Right ventricle myocardium superior (tissue), 1 donor: Measurements from ENCODE around the gene KIAA1328. TPM values are rescaled to one million over a fixed set of nuclear protein-coding genes. Genes with fewer than 3 reads are reported as not detected.

Experiments
- total RNA-seq: library from RNA; stranded (reverse); fragmentation: NEBNext Ultra II Directional; extraction: Animal tissue kit (Norgen Biotek cat#: 25700); gene quantifications from one replicate; pipeline ENCODE4 v1.2.1, GENCODE V29; 2021
- donor health status: DM: no; HTN: yes; CAD: no; lungs with severe emphysema.

KIAA1328 gene
- total RNA-seq, 1 donor from 2014 or later = 3.6 TPM

Other genes with a start within 250 kb of the KIAA1328 start
- 24.6 TPM for gene TPGS2, start 125 bp upstream of the KIAA1328 start, total RNA-seq